Ishikawa (cell line): ENCODE data around the gene EIF4B.

Source experiments
- CEBPB ChIP-seq: IDR thresholded peaks from 2 replicates; pipeline ENCODE4 v1.6.1; 2012
- CREB1 ChIP-seq: IDR thresholded peaks from 2 replicates; pipeline ENCODE4 v1.6.1; 2012; ENCODE audit warnings: low read depth
- EP300 ChIP-seq: IDR thresholded peaks from 2 replicates; pipeline ENCODE4 v1.6.1; 2012; ENCODE audit warnings: borderline replicate concordance
- RAD21 ChIP-seq: IDR thresholded peaks from 2 replicates; pipeline ENCODE4 v1.6.1; 2012; ENCODE audit warnings: low read depth
- REST ChIP-seq: IDR thresholded peaks from 2 replicates; pipeline ENCODE4 v1.6.1; 2012; ENCODE audit warnings: low read depth, mild to moderate bottlenecking
- TAF1 ChIP-seq: IDR thresholded peaks from 2 replicates; pipeline ENCODE4 v1.6.1; 2012; ENCODE audit warnings: low read depth, mild to moderate bottlenecking
- TCF12 ChIP-seq: IDR thresholded peaks from 2 replicates; pipeline ENCODE4 v1.6.1; 2012; ENCODE audit warnings: low read depth
- YY1 ChIP-seq: IDR thresholded peaks from 2 replicates; pipeline ENCODE4 v1.6.1; 2012; ENCODE audit warnings: low read depth
- TF ChIP-seq, protein P1 (sequence below): IDR thresholded peaks from 2 replicates; pipeline ENCODE4 v1.6.1; 2012

- TF ChIP-seq TAF1 (no peak), RAD21 (no peak), EP300 (no peak), CEBPB (no peak), REST (no peak), CREB1 (no peak), YY1 (no peak), TCF12 (no peak)
- TF ChIP-seq, protein P1, sequence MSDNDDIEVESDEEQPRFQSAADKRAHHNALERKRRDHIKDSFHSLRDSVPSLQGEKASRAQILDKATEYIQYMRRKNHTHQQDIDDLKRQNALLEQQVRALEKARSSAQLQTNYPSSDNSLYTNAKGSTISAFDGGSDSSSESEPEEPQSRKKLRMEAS = no peak
These were observed 58.6 kb downstream of the EIF4B start for GRCh38 chr12:53064613-53065436.
